ENCODE results near the gene ASPHD2. TPM values are rescaled to one million over a fixed set of nuclear protein-coding genes. Genes with fewer than 3 reads are reported as not detected.

Gene ASPHD2
- total RNA-seq, 1 donor from 2014 or later, result 4.9 TPM

GRCh38 chr22:26471522-26471921 lies 42.5 kb downstream of the ASPHD2 start:
- peaks cover 13% of the 10 kb centered on the region for H3K4me1 Mint-ChIP-seq (ENCODE audit: unreplicated experiment)
- peak overlapping the region; percentile 64 for H3K27ac Mint-ChIP-seq (ENCODE audit: unreplicated experiment)
- DNase-seq (ENCODE audit: extremely low spot score, unreplicated experiment), result no peak

GRCh38 chr22:26474682-26475081 lies 45.6 kb downstream of the ASPHD2 start:
- Mint-ChIP-seq H3K27me3 (ENCODE audit: unreplicated experiment) (no peaks in the 10 kb centered on the region), H3K36me3 (ENCODE audit: unreplicated experiment) (peaks cover 56% of the 10 kb centered on the region), H3K9me3 (ENCODE audit: unreplicated experiment) (no peaks in the 10 kb centered on the region), H3K4me1 (ENCODE audit: unreplicated experiment) (peaks cover 33% of the 10 kb centered on the region), H3K27ac (ENCODE audit: unreplicated experiment) (no peak overlapping the region), H3K4me3 (ENCODE audit: unreplicated experiment) (no peak overlapping the region)
- DNase-seq (ENCODE audit: extremely low spot score, unreplicated experiment), result no peak
- TF ChIP-seq CTCF (IDR thresholded peaks at IDR 0.05), result no peak

More at GRCh38 chr22:26471522-26471921, 42.5 kb downstream of the ASPHD2 start:
- Mint-ChIP-seq H3K9me3 (ENCODE audit: unreplicated experiment) (no peaks in the 10 kb centered on the region), H3K4me3 (ENCODE audit: unreplicated experiment) (no peak overlapping the region), H3K27me3 (ENCODE audit: unreplicated experiment) (no peaks in the 10 kb centered on the region), H3K36me3 (ENCODE audit: unreplicated experiment) (peaks cover 71% of the 10 kb centered on the region)
- TF ChIP-seq CTCF (IDR thresholded peaks at IDR 0.05), result no peak

DNA sequence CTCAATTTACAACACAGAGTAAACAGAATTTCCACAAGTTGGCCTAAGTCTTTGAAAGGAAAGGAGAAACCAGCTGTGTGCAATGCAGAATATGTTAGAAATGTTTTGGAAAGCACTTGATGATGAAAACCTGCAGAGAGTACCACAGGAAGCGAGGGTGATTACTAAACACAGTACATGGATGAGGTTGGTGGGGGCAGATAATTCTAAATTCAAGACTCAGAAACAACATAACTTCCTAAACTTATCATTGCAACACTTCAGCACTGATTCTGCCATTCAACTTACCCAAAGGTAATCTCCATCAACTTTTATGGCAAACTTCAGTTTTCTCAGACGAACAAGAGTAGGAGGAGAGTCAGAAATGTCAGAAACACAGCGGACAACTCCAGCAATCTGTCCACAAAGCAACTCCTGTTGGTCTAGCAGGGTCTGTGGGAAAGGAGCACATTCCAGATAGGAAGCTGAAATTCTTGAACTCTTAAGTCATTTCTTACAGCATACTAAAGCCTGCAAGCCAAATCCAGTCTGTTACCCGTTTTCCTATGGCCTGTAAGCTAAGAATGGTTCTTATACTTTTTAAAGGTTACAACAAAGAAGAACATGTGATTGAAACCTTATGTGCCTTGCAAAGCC lies 47.8 kb downstream of the ASPHD2 start:
- peaks cover 44% of the 10 kb centered on the region for H3K36me3 Mint-ChIP-seq (ENCODE audit: unreplicated experiment)
- peak overlapping the region; percentile 1 for H3K4me3 Mint-ChIP-seq (ENCODE audit: unreplicated experiment)
- no peak for TF ChIP-seq CTCF (IDR thresholded peaks at IDR 0.05)
- H3K27ac Mint-ChIP-seq (ENCODE audit: unreplicated experiment), result peak overlapping the region; percentile 59
- no peak for DNase-seq (ENCODE audit: extremely low spot score, unreplicated experiment)
- no peaks in the 10 kb centered on the region for H3K27me3 Mint-ChIP-seq (ENCODE audit: unreplicated experiment)
- no peaks in the 10 kb centered on the region for H3K9me3 Mint-ChIP-seq (ENCODE audit: unreplicated experiment)
- H3K4me1 Mint-ChIP-seq (ENCODE audit: unreplicated experiment), result peaks cover 42% of the 10 kb centered on the region

DNA sequence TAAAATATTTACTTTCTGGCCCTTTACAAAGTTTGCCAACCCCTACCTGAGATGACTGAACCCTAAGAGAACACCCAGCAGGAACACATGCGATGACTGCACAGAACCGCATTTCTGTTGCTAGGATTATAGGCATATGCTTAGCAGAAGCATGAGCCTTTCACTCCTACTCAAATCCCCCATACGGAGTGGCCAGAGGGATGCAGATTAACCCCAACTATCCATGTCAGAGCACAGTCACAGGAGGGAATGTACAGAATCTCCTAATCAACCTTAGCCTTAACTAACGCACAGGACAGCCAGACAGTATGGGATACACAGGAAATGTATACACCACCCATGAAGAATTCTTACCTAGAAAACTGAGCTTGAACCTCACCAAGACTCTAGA lies 48.3 kb downstream of the ASPHD2 start:
- Mint-ChIP-seq H3K27ac (ENCODE audit: unreplicated experiment) (peak overlapping the region; percentile 59), H3K4me1 (ENCODE audit: unreplicated experiment) (peaks cover 47% of the 10 kb centered on the region), H3K4me3 (ENCODE audit: unreplicated experiment) (no peak overlapping the region)

More for the DNA sequence above, 48.3 kb downstream of the ASPHD2 start:
- Mint-ChIP-seq H3K36me3 (ENCODE audit: unreplicated experiment) (peaks cover 40% of the 10 kb centered on the region), H3K27me3 (ENCODE audit: unreplicated experiment) (no peaks in the 10 kb centered on the region), H3K9me3 (ENCODE audit: unreplicated experiment) (no peaks in the 10 kb centered on the region)
- DNase-seq (ENCODE audit: extremely low spot score, unreplicated experiment), result no peak
- no peak for TF ChIP-seq CTCF (IDR thresholded peaks at IDR 0.05)
